ENCODE data around the gene KCNA5. TPM values are rescaled to one million over a fixed set of nuclear protein-coding genes. Genes with fewer than 3 reads are reported as not detected.

The KCNA5 gene
- total and polyA plus RNA-seq, 2 of the 13 experiments (the other 11 are each of a cell fraction or from before 2014, with no cell fraction given): not detected

GRCh38 chr12:5031958-5032357 is 11.7 kb upstream of the KCNA5 start:
- Histone ChIP-seq H4K20me1 (ENCODE audit: insufficient read depth, low read length) (no peaks in the 10 kb centered on the region), H3K79me2 (ENCODE audit: insufficient read depth, low read length) (no peaks in the 10 kb centered on the region), H3K27ac (ENCODE audit: extremely low read length, insufficient read depth, low read length) (no peak overlapping the region), H3K4me2 (ENCODE audit: low read depth, low read length) (no peak overlapping the region), H3K4me3 (replicated peaks in 1 of 3; ENCODE audit: insufficient read depth in 1 of 3, low read depth in 2 of 3, low read length in 3 of 3) (no peak overlapping the region), H2AFZ (ENCODE audit: low read length) (no peak overlapping the region), H3K9ac (ENCODE audit: insufficient read depth, low read depth, low read length) (no peak overlapping the region), H3K36me3 (replicated peaks in 1 of 2; ENCODE audit: control insufficient read depth in 1 of 2, insufficient read depth in 2 of 2, low read length in 2 of 2) (no peaks in the 10 kb centered on the region), H3K4me1 (ENCODE audit: insufficient read depth, low read length) (no peaks in the 10 kb centered on the region), H3K27me3 (ENCODE audit: control insufficient read depth in 1 of 2, insufficient read depth in 2 of 2, low read length in 2 of 2) (peaks cover 3 to 21% of the 10 kb centered on the region in 2 experiments; a peak in 3 of 5 replicates), H3K9me3 (ENCODE audit: low read length) (no peaks in the 10 kb centered on the region)
- ChIA-PET POLR2A (no interaction called here), CTCF (ENCODE audit: low intra/inter-chr PET ratio, low total read pairs) (no interaction called here)
- DNase-seq (ENCODE audit: low spot score): no peak
- WGBS (ENCODE audit: low lambda C conversion rate): 0% methylated on average over 3 of the region's 3 CpGs
- intact Hi-C loops (cut with micrococcal nuclease; ENCODE audit: unreplicated experiment): no loop called here
- BruUV-seq (replicated peaks): no TSS peak
- no peak for ATAC-seq
- in situ Hi-C loops (cut with HindIII; ENCODE audit: extremely low pct_ligation_motif_present, low pct_unique_long_range_greater_than_20kb): no loop called here
- no peak for FAIRE-seq
- TF ChIP-seq SP5 (CRISPR knock-in tag; IDR thresholded peaks at IDR 0.05; ENCODE audit: borderline replicate concordance, low read depth) (no peak), CREB1 (IDR thresholded peaks at IDR 0.05) (0 out of 2 replicates have a peak, but pooled peaks have one; percentile 8), CREB1 (CRISPR knock-in tag; IDR thresholded peaks at IDR 0.05) (no peak)

GRCh38 chr12:5032821-5033220 is 10.9 kb upstream of the KCNA5 start:
- Histone ChIP-seq H3K79me2 (ENCODE audit: insufficient read depth, low read length) (no peaks in the 10 kb centered on the region), H3K9me3 (ENCODE audit: low read length) (no peaks in the 10 kb centered on the region), H2AFZ (ENCODE audit: low read length) (no peak overlapping the region), H4K20me1 (ENCODE audit: insufficient read depth, low read length) (no peaks in the 10 kb centered on the region), H3K4me1 (ENCODE audit: insufficient read depth, low read length) (no peaks in the 10 kb centered on the region), H3K4me2 (ENCODE audit: low read depth, low read length) (no peak overlapping the region), H3K27ac (ENCODE audit: extremely low read length, insufficient read depth, low read length) (no peak overlapping the region), H3K9ac (ENCODE audit: insufficient read depth, low read depth, low read length) (no peak overlapping the region), H3K4me3 (replicated peaks in 1 of 3; ENCODE audit: insufficient read depth in 1 of 3, low read depth in 2 of 3, low read length in 3 of 3) (no peak overlapping the region), H3K36me3 (replicated peaks in 1 of 2; ENCODE audit: control insufficient read depth in 1 of 2, insufficient read depth in 2 of 2, low read length in 2 of 2) (no peaks in the 10 kb centered on the region), H3K27me3 (ENCODE audit: control insufficient read depth in 1 of 2, insufficient read depth in 2 of 2, low read length in 2 of 2) (peaks cover 3 to 21% of the 10 kb centered on the region in 2 experiments; a peak in 3 of 5 replicates)
- POLR2A ChIA-PET: no interaction called here
- ATAC-seq (no peak), DNase-seq (ENCODE audit: low spot score) (no peak), FAIRE-seq (no peak)
- intact Hi-C loops (cut with micrococcal nuclease; ENCODE audit: unreplicated experiment): no loop called here
- no TSS peak for BruUV-seq (replicated peaks)
- CTCF ChIA-PET (ENCODE audit: low intra/inter-chr PET ratio, low total read pairs): no interaction called here
- in situ Hi-C loops (cut with HindIII; ENCODE audit: extremely low pct_ligation_motif_present, low pct_unique_long_range_greater_than_20kb): no loop called here
- 23% methylated on average over 6 of the region's 11 CpGs for WGBS (ENCODE audit: low lambda C conversion rate)
- no peak for TF ChIP-seq ZSCAN21 (CRISPR knock-in tag; IDR thresholded peaks at IDR 0.05; ENCODE audit: borderline replicate concordance)
- no peak for TF ChIP-seq ZNF740 (CRISPR knock-in tag; IDR thresholded peaks at IDR 0.05)
- TF ChIP-seq CC2D1A (CRISPR knock-in tag; IDR thresholded peaks at IDR 0.05): no peak
- TF ChIP-seq HIVEP1 (CRISPR knock-in tag; IDR thresholded peaks at IDR 0.05): no peak
- no peak for TF ChIP-seq NFE2 (CRISPR knock-in tag; IDR thresholded peaks at IDR 0.05)
- TF ChIP-seq, protein P1, sequence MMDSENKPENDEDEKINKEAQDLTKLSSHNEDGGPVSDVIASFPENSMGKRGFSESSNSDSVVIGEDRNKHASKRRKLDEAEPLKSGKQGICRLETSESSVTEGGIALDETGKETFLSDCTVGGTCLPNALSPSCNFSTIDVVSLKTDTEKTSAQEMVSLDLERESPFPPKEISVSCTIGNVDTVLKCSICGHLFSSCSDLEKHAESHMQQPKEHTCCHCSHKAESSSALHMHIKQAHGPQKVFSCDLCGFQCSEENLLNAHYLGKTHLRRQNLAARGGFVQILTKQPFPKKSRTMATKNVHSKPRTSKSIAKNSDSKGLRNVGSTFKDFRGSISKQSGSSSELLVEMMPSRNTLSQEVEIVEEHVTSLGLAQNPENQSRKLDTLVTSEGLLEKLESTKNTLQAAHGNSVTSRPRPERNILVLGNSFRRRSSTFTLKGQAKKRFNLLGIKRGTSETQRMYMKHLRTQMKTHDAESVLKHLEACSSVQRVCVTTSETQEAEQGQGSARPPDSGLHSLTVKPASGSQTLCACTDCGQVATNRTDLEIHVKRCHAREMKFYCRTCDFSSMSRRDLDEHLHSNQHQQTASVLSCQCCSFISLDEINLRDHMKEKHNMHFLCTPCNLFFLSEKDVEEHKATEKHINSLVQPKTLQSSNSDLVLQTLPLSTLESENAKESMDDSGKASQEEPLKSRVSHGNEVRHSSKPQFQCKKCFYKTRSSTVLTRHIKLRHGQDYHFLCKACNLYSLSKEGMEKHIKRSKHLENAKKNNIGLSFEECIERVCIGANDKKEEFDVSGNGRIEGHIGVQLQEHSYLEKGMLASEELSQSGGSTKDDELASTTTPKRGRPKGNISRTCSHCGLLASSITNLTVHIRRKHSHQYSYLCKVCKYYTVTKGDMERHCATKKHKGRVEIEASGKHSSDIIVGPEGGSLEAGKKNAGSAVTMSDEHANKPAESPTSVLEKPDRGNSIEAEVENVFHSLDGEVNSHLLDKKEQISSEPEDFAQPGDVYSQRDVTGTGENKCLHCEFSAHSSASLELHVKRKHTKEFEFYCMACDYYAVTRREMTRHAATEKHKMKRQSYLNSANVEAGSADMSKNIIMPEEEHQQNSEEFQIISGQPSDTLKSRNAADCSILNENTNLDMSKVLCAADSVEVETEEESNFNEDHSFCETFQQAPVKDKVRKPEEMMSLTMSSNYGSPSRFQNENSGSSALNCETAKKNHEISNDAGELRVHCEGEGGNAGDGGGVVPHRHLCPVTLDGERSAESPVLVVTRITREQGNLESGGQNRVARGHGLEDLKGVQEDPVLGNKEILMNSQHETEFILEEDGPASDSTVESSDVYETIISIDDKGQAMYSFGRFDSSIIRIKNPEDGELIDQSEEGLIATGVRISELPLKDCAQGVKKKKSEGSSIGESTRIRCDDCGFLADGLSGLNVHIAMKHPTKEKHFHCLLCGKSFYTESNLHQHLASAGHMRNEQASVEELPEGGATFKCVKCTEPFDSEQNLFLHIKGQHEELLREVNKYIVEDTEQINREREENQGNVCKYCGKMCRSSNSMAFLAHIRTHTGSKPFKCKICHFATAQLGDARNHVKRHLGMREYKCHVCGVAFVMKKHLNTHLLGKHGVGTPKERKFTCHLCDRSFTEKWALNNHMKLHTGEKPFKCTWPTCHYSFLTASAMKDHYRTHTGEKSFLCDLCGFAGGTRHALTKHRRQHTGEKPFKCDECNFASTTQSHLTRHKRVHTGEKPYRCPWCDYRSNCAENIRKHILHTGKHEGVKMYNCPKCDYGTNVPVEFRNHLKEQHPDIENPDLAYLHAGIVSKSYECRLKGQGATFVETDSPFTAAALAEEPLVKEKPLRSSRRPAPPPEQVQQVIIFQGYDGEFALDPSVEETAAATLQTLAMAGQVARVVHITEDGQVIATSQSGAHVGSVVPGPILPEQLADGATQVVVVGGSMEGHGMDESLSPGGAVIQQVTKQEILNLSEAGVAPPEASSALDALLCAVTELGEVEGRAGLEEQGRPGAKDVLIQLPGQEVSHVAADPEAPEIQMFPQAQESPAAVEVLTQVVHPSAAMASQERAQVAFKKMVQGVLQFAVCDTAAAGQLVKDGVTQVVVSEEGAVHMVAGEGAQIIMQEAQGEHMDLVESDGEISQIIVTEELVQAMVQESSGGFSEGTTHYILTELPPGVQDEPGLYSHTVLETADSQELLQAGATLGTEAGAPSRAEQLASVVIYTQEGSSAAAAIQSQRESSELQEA (CRISPR knock-in tag; IDR thresholded peaks at IDR 0.05; ENCODE audit: not compliant biosample characterization): no peak
- no peak for TF ChIP-seq FOXM1 (CRISPR knock-in tag; IDR thresholded peaks at IDR 0.05)

All from HepG2 (cell line).